HEK293T (cell line): Measurements from ENCODE around the gene CLCNKB.

Source experiments
- BHLHE40 ChIP-seq: fragments of 450-650 bp; IDR thresholded peaks from 2 replicates; pipeline ENCODE4 v1.6.1; 2016; ENCODE audit warnings: mild to moderate bottlenecking, moderate library complexity, borderline replicate concordance
- CTBP1 ChIP-seq: fragments of 450-650 bp; IDR thresholded peaks from 2 replicates; pipeline ENCODE4 v1.6.1; 2016; ENCODE audit warnings: borderline replicate concordance
- FOXA1 ChIP-seq: fragments of 450-650 bp; IDR thresholded peaks from 2 replicates; pipeline ENCODE4 v1.6.1; 2016; ENCODE audit warnings: mild to moderate bottlenecking
- FOXK2 ChIP-seq: fragments of 450-650 bp; IDR thresholded peaks from 2 replicates; pipeline ENCODE4 v1.6.1; 2016; ENCODE audit warnings: mild to moderate bottlenecking
- HDGF ChIP-seq: fragments of 450-650 bp; IDR thresholded peaks from 2 replicates; pipeline ENCODE4 v1.6.1; 2017; ENCODE audit warnings: antibody characterized with exemption, borderline replicate concordance
- PKNOX1 ChIP-seq: fragments of 450-650 bp; IDR thresholded peaks from 2 replicates; pipeline ENCODE4 v1.6.1; 2016
- SP1 ChIP-seq: fragments of 450-650 bp; IDR thresholded peaks from 2 replicates; pipeline ENCODE4 v1.6.1; 2017
- TARDBP ChIP-seq: fragments of 450-650 bp; IDR thresholded peaks from 2 replicates; pipeline ENCODE4 v1.6.1; 2016

- TF ChIP-seq HDGF = no peak
- no peak for TF ChIP-seq PKNOX1
- TF ChIP-seq BHLHE40 = no peak
- no peak for TF ChIP-seq FOXK2
- no peak for TF ChIP-seq CTBP1
- TF ChIP-seq FOXA1 = no peak
- no peak for TF ChIP-seq TARDBP
- TF ChIP-seq SP1 = no peak
Measured at GRCh38 chr1:16072095-16072494, 28.5 kb downstream of the CLCNKB start.
